Measurements from ENCODE around the gene DPEP1.

The DPEP1 gene

DNA sequence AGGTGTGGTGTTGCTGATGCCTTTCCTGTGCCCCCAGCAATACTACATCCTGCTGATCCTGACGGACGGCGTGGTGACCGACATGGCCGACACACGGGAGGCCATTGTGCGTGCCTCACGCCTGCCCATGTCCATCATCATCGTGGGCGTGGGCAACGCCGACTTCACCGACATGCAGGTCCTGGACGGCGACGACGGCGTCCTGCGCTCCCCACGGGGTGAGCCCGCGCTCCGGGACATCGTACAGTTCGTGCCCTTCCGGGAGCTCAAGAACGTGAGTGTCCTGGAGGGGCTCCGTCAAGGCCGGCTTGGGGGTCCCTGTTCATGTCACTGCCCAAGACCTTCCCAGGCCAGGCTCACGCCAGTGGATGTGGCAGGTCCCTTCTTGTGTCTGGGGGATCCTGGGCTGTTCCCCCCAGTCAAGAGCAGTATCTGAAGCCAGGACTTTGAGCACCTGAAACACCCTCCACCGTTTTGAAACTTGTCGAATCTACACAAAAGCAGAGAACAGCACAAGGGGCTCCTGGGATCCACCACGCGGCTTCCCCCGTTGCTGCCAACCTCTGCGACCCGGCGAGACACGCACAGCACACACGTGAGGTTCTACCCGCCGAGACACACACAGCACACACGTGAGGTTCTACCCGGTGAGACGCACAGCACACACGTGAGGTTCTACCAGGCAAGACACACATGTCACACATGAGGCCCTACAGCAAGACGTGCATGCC is 17.9 kb upstream of the DPEP1 start:
- no peaks in the 10 kb centered on the region for H3K27me3 ChIP-seq (ENCODE audit: control insufficient read depth, low read length)
- no peaks in the 10 kb centered on the region for H3K4me1 ChIP-seq (ENCODE audit: control insufficient read depth, low read length)
- H3K9me2 ChIP-seq (replicated peaks; ENCODE audit: control insufficient read depth, low read length): no peaks in the 10 kb centered on the region
- H3K4me2 ChIP-seq (ENCODE audit: low read length): no peak overlapping the region
- H3K27ac ChIP-seq (ENCODE audit: low read depth, low read length): no peak overlapping the region
- H3F3A ChIP-seq (ENCODE audit: control insufficient read depth, insufficient read depth): no peaks in the 10 kb centered on the region
- no peaks in the 10 kb centered on the region for H3K9me3 ChIP-seq (ENCODE audit: control insufficient read depth, insufficient read depth, low read length)
- no peaks in the 10 kb centered on the region for H3K79me2 ChIP-seq (ENCODE audit: control insufficient read depth, low read length)
- H4K20me1 ChIP-seq (ENCODE audit: control insufficient read depth, insufficient read depth, low read depth, low read length): no peaks in the 10 kb centered on the region
- TF ChIP-seq, protein P1, sequence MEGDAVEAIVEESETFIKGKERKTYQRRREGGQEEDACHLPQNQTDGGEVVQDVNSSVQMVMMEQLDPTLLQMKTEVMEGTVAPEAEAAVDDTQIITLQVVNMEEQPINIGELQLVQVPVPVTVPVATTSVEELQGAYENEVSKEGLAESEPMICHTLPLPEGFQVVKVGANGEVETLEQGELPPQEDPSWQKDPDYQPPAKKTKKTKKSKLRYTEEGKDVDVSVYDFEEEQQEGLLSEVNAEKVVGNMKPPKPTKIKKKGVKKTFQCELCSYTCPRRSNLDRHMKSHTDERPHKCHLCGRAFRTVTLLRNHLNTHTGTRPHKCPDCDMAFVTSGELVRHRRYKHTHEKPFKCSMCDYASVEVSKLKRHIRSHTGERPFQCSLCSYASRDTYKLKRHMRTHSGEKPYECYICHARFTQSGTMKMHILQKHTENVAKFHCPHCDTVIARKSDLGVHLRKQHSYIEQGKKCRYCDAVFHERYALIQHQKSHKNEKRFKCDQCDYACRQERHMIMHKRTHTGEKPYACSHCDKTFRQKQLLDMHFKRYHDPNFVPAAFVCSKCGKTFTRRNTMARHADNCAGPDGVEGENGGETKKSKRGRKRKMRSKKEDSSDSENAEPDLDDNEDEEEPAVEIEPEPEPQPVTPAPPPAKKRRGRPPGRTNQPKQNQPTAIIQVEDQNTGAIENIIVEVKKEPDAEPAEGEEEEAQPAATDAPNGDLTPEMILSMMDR (IDR thresholded peaks at IDR 0.05; ENCODE audit: low read depth, low read length, poor library complexity, severe bottlenecking): no peak
- no peak for TF ChIP-seq EZH2phosphoT487 (IDR thresholded peaks at IDR 0.05; ENCODE audit: borderline replicate concordance, low read length)
- H3K36me3 ChIP-seq (ENCODE audit: control insufficient read depth, low read length): no peaks in the 10 kb centered on the region
- H3K4me3 ChIP-seq (ENCODE audit: low read length): no peak overlapping the region

DNA sequence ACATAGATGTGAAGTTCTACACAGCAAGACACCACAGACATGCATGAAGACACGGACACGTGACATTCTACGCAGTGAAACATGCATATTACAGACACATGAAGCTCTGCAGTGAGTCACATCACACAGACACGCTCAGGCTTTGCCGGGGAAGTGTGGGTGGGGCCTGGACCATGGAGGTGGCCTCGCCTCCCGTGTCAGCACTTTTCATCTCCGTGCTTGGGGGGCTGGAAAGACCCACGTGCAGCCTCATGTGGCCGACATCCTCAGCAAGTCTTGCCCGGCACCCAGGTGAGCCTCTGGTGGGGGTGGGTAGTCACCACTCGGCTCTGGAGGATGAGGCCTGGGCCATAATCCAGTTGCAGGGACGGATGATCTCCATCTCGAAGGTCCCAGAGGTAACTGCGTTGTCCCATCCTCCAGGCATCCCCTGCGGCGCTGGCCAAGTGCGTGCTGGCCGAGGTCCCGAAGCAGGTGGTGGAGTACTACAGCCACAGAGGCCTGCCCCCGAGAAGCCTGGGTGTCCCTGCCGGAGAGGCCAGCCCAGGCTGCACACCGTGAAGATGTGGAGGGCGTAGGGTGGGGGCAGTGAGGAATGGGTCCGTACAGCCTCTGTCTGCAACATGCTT is 17.3 kb upstream of the DPEP1 start:
- Histone ChIP-seq H3K4me1 (ENCODE audit: control insufficient read depth, low read length) (no peaks in the 10 kb centered on the region), H3K4me2 (ENCODE audit: low read length) (no peak overlapping the region), H3K9me2 (replicated peaks; ENCODE audit: control insufficient read depth, low read length) (no peaks in the 10 kb centered on the region), H3F3A (ENCODE audit: control insufficient read depth, insufficient read depth) (no peaks in the 10 kb centered on the region), H3K4me3 (ENCODE audit: low read length) (no peak overlapping the region), H4K20me1 (ENCODE audit: control insufficient read depth, insufficient read depth, low read depth, low read length) (no peaks in the 10 kb centered on the region), H3K36me3 (ENCODE audit: control insufficient read depth, low read length) (no peaks in the 10 kb centered on the region), H3K27ac (ENCODE audit: low read depth, low read length) (no peak overlapping the region), H3K79me2 (ENCODE audit: control insufficient read depth, low read length) (no peaks in the 10 kb centered on the region), H3K27me3 (ENCODE audit: control insufficient read depth, low read length) (no peaks in the 10 kb centered on the region), H3K9me3 (ENCODE audit: control insufficient read depth, insufficient read depth, low read length) (no peaks in the 10 kb centered on the region)
- TF ChIP-seq, protein P1 (IDR thresholded peaks at IDR 0.05; ENCODE audit: low read depth, low read length, poor library complexity, severe bottlenecking): no peak
- TF ChIP-seq EZH2phosphoT487 (IDR thresholded peaks at IDR 0.05; ENCODE audit: borderline replicate concordance, low read length): no peak

DNA sequence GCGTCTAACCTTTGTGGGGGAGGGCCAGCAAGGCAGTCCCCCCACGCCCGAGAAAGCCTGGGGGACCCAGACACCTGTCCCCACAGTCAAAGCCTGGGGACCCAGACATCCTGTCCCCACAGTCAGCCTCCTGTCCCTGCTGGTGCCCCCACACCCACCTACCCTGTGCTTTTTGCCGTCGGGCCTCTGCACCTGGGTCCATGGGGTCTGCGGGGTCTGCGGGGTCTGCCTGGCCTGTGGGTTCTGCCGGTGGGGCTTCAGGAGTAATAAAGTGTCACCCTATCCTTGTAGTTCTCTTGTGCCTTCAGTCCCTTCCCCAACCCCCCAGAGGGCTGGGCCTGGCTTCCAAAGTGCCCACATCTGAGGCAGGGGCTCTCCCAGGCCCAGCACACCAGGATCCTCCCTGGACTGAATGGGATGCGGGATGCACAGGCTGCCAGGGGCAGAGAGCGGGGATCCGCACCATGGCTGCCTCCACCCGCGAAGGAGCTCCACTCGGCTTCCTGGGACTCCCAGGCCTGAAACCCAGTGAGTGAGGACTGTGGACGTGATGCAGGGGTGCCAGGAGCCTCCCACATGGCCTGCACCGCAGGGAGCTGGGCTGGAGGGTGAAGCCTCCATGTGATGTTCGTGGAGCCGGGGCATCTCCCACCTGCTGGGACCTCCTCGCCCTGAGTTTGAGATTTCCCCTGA is 16.3 kb upstream of the DPEP1 start:
- no peak overlapping the region for H3K27ac ChIP-seq (ENCODE audit: low read depth, low read length)
- H3F3A ChIP-seq (ENCODE audit: control insufficient read depth, insufficient read depth): no peaks in the 10 kb centered on the region
- H3K4me3 ChIP-seq (ENCODE audit: low read length): no peak overlapping the region
- no peaks in the 10 kb centered on the region for H3K9me2 ChIP-seq (replicated peaks; ENCODE audit: control insufficient read depth, low read length)
- no peaks in the 10 kb centered on the region for H3K27me3 ChIP-seq (ENCODE audit: control insufficient read depth, low read length)
- H3K4me2 ChIP-seq (ENCODE audit: low read length): no peak overlapping the region
- H4K20me1 ChIP-seq (ENCODE audit: control insufficient read depth, insufficient read depth, low read depth, low read length): no peaks in the 10 kb centered on the region
- TF ChIP-seq, protein P1 (IDR thresholded peaks at IDR 0.05; ENCODE audit: low read depth, low read length, poor library complexity, severe bottlenecking): no peak
- no peak for TF ChIP-seq EZH2phosphoT487 (IDR thresholded peaks at IDR 0.05; ENCODE audit: borderline replicate concordance, low read length)
- H3K9me3 ChIP-seq (ENCODE audit: control insufficient read depth, insufficient read depth, low read length): no peaks in the 10 kb centered on the region
- no peaks in the 10 kb centered on the region for H3K36me3 ChIP-seq (ENCODE audit: control insufficient read depth, low read length)
- H3K79me2 ChIP-seq (ENCODE audit: control insufficient read depth, low read length): no peaks in the 10 kb centered on the region
- H3K4me1 ChIP-seq (ENCODE audit: control insufficient read depth, low read length): no peaks in the 10 kb centered on the region

Measured in DOHH2 (cell line).